Activated B cell treated with CpG ODN at 0.5 μM for 24 hours (primary cell): ENCODE measurements around the gene ASCL3. TPM values are rescaled to one million over a fixed set of nuclear protein-coding genes. Genes with fewer than 3 reads are reported as not detected.
"Not testable (repeated sequence)": the region's sequence is repeated elsewhere in the genome, so short reads cannot be mapped to it uniquely, and the experiment has no call there.

Experiments
- ATAC-seq: fragments of 200-7000 bp; cut with Tn5 transposase; one replicate; pipeline ENCODE4 v1.10.0; 2021; ENCODE audit warnings: low read depth, mild to moderate bottlenecking, moderate library complexity
- CTCF ChIA-PET: fragments of 350-600 bp; sonication (Branson Sonifier 250); formaldehyde crosslinking; loops from one replicate; lab custom pipeline; 2021; ENCODE audit warnings: antibody characterized with exemption; lab: Charles Lee
- POLR2A ChIA-PET: fragments of 350-600 bp; sonication (Branson Sonifier 250); formaldehyde crosslinking; loops from one replicate; lab custom pipeline; 2021; ENCODE audit warnings: antibody characterized with exemption; lab: Charles Lee
- DNase-seq: peaks from one replicate; pipeline ENCODE4 v3.0.0; 2022
- H3K27ac Mint-ChIP-seq: one replicate; pipeline ENCODE4 v1.8.0; 2020; ENCODE audit warnings: mixed read lengths
- H3K27me3 Mint-ChIP-seq: one replicate; pipeline ENCODE4 v1.8.0; 2021; ENCODE audit warnings: mixed read lengths
- H3K36me3 Mint-ChIP-seq: one replicate; pipeline ENCODE4 v1.8.0; 2021; ENCODE audit warnings: low read depth, mixed read lengths
- H3K4me1 Mint-ChIP-seq: one replicate; pipeline ENCODE4 v1.8.0; 2021; ENCODE audit warnings: mixed read lengths
- H3K4me3 Mint-ChIP-seq: one replicate; pipeline ENCODE4 v1.8.0; 2020; ENCODE audit warnings: mild to moderate bottlenecking, mixed read lengths
- H3K9me3 Mint-ChIP-seq: one replicate; pipeline ENCODE4 v1.8.0; 2020; ENCODE audit warnings: mixed read lengths
- CTCF ChIP-seq: fragments of 200-600 bp; IDR thresholded peaks from one replicate; pipeline ENCODE4 v1.8.0; 2022; ENCODE audit warnings: antibody characterized with exemption, mild to moderate bottlenecking
- intact Hi-C: fragments of 100-400 bp; cut with micrococcal nuclease; formaldehyde crosslinking; loops from one replicate; pipeline ENCODE4 v1.15.1; 2024
- total RNA-seq: library from RNA; stranded (reverse); gene quantifications from 2 replicates; pipeline ENCODE4 v1.2.3, GENCODE V29; 2022

The ASCL3 gene
- total RNA-seq, 1 donor from 2014 or later = not detected

- H3K4me3 Mint-ChIP-seq = no peak overlapping the region
- POLR2A ChIA-PET = no interaction called here
- intact Hi-C loops = no loop called here
- H3K9me3 Mint-ChIP-seq = peaks cover 20% of the 10 kb centered on the region
- peaks cover 12% of the 10 kb centered on the region for H3K27me3 Mint-ChIP-seq
- no peak for ATAC-seq
- no peak for TF ChIP-seq CTCF
- peaks cover 7% of the 10 kb centered on the region for H3K36me3 Mint-ChIP-seq
- H3K4me1 Mint-ChIP-seq = no peaks in the 10 kb centered on the region
- CTCF ChIA-PET = no interaction called here
- DNase-seq = no peak
- no peak overlapping the region for H3K27ac Mint-ChIP-seq
Observed at GRCh38 chr11:8899119-8899753, 43.6 kb downstream of the ASCL3 start.

- H3K36me3 Mint-ChIP-seq, CTCF ChIA-PET, intact Hi-C loops: not testable (repeated sequence)
Observed at GRCh38 chr11:8891185-8891584, 51.6 kb downstream of the ASCL3 start.

More at GRCh38 chr11:8891185-8891584, 51.6 kb downstream of the ASCL3 start:
- POLR2A ChIA-PET, H3K9me3 Mint-ChIP-seq, DNase-seq, ATAC-seq, H3K4me3 Mint-ChIP-seq, H3K4me1 Mint-ChIP-seq, H3K27ac Mint-ChIP-seq: not testable (repeated sequence)
- peaks cover 30% of the 10 kb centered on the region for H3K27me3 Mint-ChIP-seq

Other genes with a start within 250 kb of the ASCL3 start
- gene AKIP1, start 31.8 kb downstream of the ASCL3 start, total RNA-seq = 7.1 and 9.0 TPM in 2 replicates
- not detected in 2 replicates for gene C11orf16, start 10.1 kb downstream of the ASCL3 start, total RNA-seq
- 29.0 and 29.6 TPM in 2 replicates for gene TMEM9B, start 21.4 kb upstream of the ASCL3 start, total RNA-seq
- 0.32 TPM in 1 of 2 replicates, not detected in the other for gene NRIP3, start 61.0 kb upstream of the ASCL3 start, total RNA-seq
- gene SCUBE2, start 148.6 kb upstream of the ASCL3 start, total RNA-seq = not detected in 2 replicates